Naive thymus-derived CD4-positive, alpha-beta T cell (primary cell): ENCODE measurements around the gene DPM3. TPM values are rescaled to one million over a fixed set of nuclear protein-coding genes. Genes with fewer than 3 reads are reported as not detected.
A peak's percentile ranks its signal among the peaks of the same experiment; 100 is the strongest.

Source experiments
- ATAC-seq: fragments of 150-1000 bp; cut with Tn5 transposase; 2 replicates; pipeline ENCODE4 v1.10.0; 2021; ENCODE audit warnings: mild to moderate bottlenecking, moderate library complexity
- CTCF ChIA-PET: fragments of 350-600 bp; sonication (Branson Sonifier 250); formaldehyde crosslinking; loops from one replicate; lab custom pipeline; 2021; ENCODE audit warnings: antibody characterized with exemption; lab: Charles Lee
- POLR2A ChIA-PET: fragments of 350-600 bp; sonication (Branson Sonifier 250); formaldehyde crosslinking; loops from one replicate; lab custom pipeline; 2021; ENCODE audit warnings: antibody characterized with exemption, inconsistent platforms; lab: Charles Lee
- DNase-seq, 9 donors: peaks; one replicate each; pipeline versions ENCODE4 v3.0.0 to v3.0.0-alpha.2; 2020 to 2022; ENCODE audit warnings: mixed read lengths in 1 of 9
- H3K27ac ChIP-seq: one replicate; pipeline ENCODE4 v1.7.0; 2013; ENCODE audit warnings: mild to moderate bottlenecking, low read depth, low read length, moderate library complexity
- H3K27me3 ChIP-seq, 2 donors: one replicate each; pipeline ENCODE4 v1.7.0; 2013; ENCODE audit warnings: low read length in 2 of 2, mild to moderate bottlenecking in 2 of 2, moderate library complexity in 2 of 2; ENCODE audit not compliant: control insufficient read depth in 2 of 2, insufficient read depth in 2 of 2
- H3K36me3 ChIP-seq, 3 experiments: 1 replicate in 2 of 3; 2 replicates in 1 of 3; pipeline ENCODE4 v1.7.0; 2013; ENCODE audit warnings: low read length in 3 of 3, mild to moderate bottlenecking in 3 of 3, moderate library complexity in 1 of 3; ENCODE audit not compliant: insufficient read depth in 3 of 3, control insufficient read depth in 2 of 3
- H3K4me1 ChIP-seq, 2 donors: one replicate each; pipeline ENCODE4 v1.7.0; 2013; ENCODE audit warnings: low read length in 2 of 2, mild to moderate bottlenecking in 2 of 2, moderate library complexity in 1 of 2; ENCODE audit not compliant: control insufficient read depth in 2 of 2, insufficient read depth in 2 of 2
- H3K4me3 ChIP-seq: 2 replicates; pipeline ENCODE4 v1.7.0; 2013; ENCODE audit warnings: mild to moderate bottlenecking, low read length
- H3K9me3 ChIP-seq, 3 experiments: 1 replicate in 2 of 3; 2 replicates in 1 of 3; pipeline ENCODE4 v1.7.0; 2013; ENCODE audit warnings: low read length in 3 of 3; ENCODE audit not compliant: control insufficient read depth in 2 of 3
- H3K27ac Mint-ChIP-seq, 9 donors: one replicate each; pipeline ENCODE4 v1.8.0; 2020 to 2022; ENCODE audit warnings: mixed read lengths in 9 of 9, mild to moderate bottlenecking in 8 of 9, moderate library complexity in 5 of 9, inconsistent platforms in 2 of 9
- H3K27me3 Mint-ChIP-seq, 5 donors: one replicate each; pipeline ENCODE4 v1.8.0; 2021 to 2022; ENCODE audit warnings: mixed read lengths in 5 of 5, mild to moderate bottlenecking in 1 of 5
- H3K36me3 Mint-ChIP-seq, 5 donors: one replicate each; pipeline ENCODE4 v1.8.0; 2020 to 2022; ENCODE audit warnings: mixed read lengths in 5 of 5, mild to moderate bottlenecking in 3 of 5, inconsistent platforms in 1 of 5
- H3K4me1 Mint-ChIP-seq, 7 donors: one replicate each; pipeline ENCODE4 v1.8.0; 2020 to 2022; ENCODE audit warnings: mixed read lengths in 7 of 7, mild to moderate bottlenecking in 3 of 7, inconsistent platforms in 1 of 7
- H3K4me3 Mint-ChIP-seq, 10 donors: one replicate each; pipeline ENCODE4 v1.8.0; 2020 to 2022; ENCODE audit warnings: mild to moderate bottlenecking in 10 of 10, mixed read lengths in 10 of 10, moderate library complexity in 6 of 10, inconsistent platforms in 2 of 10
- H3K9me3 Mint-ChIP-seq, 11 donors: one replicate each; pipeline ENCODE4 v1.8.0; 2020 to 2022; ENCODE audit warnings: mixed read lengths in 11 of 11, mild to moderate bottlenecking in 4 of 11, inconsistent platforms in 1 of 11, moderate library complexity in 1 of 11
- intact Hi-C, 2 donors: fragments of 100-400 bp; cut with micrococcal nuclease; formaldehyde crosslinking; loops; one replicate each; pipeline ENCODE4 v1.15.1; 2023
- polyA plus RNA-seq, 2 donors: library from polyadenylated mRNA; unstranded; fragments of 300-500 nt; fragmentation: Illumina TruSeq; gene quantifications; one replicate each; pipeline ENCODE4 v1.2.3, GENCODE V29; 2021
- total RNA-seq, 6 experiments: library from RNA in 5 of 6; stranded (reverse) in 5 of 6; gene quantifications; 1 replicate in 5 of 6; 2 replicates in 1 of 6; pipeline ENCODE4 v1.2.3 and lab custom pipeline; 2021 to 2026

The DPM3 gene
- total and polyA plus RNA-seq, 7 experiments from 2014 or later = 29.1 to 128 (median 46.6) TPM

- ChIA-PET POLR2A (no interaction called here), CTCF (interaction anchor here (1.6 kb wide), 1 partner anchor 47 kb away, joined by 4 read pairs; no protein-coding TSS in a partner anchor)
- peaks cover 0 to 32% (median 4%) of the 10 kb centered on the region in 5 donors for H3K27me3 Mint-ChIP-seq
- H3K36me3 Mint-ChIP-seq = peaks cover 0 to 9% (median 2%) of the 10 kb centered on the region in 5 donors
- Histone ChIP-seq H3K4me1 (peaks cover 26 to 35% of the 10 kb centered on the region in 2 donors), H3K36me3 (peaks cover 0 to 24% (median 0%) of the 10 kb centered on the region in 3 experiments), H3K27me3 (peaks cover 0 to 6% of the 10 kb centered on the region in 2 donors), H3K27ac (no peak overlapping the region), H3K4me3 (no peak overlapping the region), H3K9me3 (no peaks in the 10 kb centered on the region)
- H3K27ac Mint-ChIP-seq = peak overlapping the region in 5 of 9 donors; percentile 60 to 91 (median 75)
- H3K4me1 Mint-ChIP-seq = peaks cover 37 to 56% (median 52%) of the 10 kb centered on the region in 7 donors
- intact Hi-C loops = no loop called here
- DNase-seq (no peak), ATAC-seq (no peak)
- H3K9me3 Mint-ChIP-seq = no peaks in the 10 kb centered on the region
- H3K4me3 Mint-ChIP-seq = peak overlapping the region in 1 of 10 donors; percentile 18
Measured at GRCh38 chr1:155131856-155132255, 8.5 kb downstream of the DPM3 start.

GRCh38 chr1:155131285-155131684, 9.0 kb downstream of the DPM3 start:
- Histone ChIP-seq H3K36me3 (peaks cover 0 to 24% (median 0%) of the 10 kb centered on the region in 3 experiments), H3K4me3 (no peak overlapping the region), H3K27me3 (peaks cover 0 to 6% of the 10 kb centered on the region in 2 donors), H3K9me3 (no peaks in the 10 kb centered on the region), H3K27ac (peak overlapping the region; percentile 55), H3K4me1 (peaks cover 30 to 32% of the 10 kb centered on the region in 2 donors)
- Mint-ChIP-seq H3K9me3 (no peaks in the 10 kb centered on the region), H3K36me3 (peaks cover 0 to 9% (median 3%) of the 10 kb centered on the region in 5 donors), H3K4me1 (peaks cover 37 to 57% (median 52%) of the 10 kb centered on the region in 7 donors), H3K27ac (peak overlapping the region in 7 of 9 donors; percentile 54 to 96 (median 79)), H3K27me3 (peaks cover 0 to 38% (median 7%) of the 10 kb centered on the region in 5 donors), H3K4me3 (peak overlapping the region in 3 of 10 donors; percentile 12 to 97 (median 55))
- ChIA-PET CTCF (interaction anchor here (1.6 kb wide), 1 partner anchor 46 kb away, joined by 4 read pairs; no protein-coding TSS in a partner anchor), POLR2A (interaction anchor here (0.8 kb wide), 1 partner anchor 11 kb away, joined by 3 read pairs; no protein-coding TSS in a partner anchor)
- ATAC-seq (no peak), DNase-seq (no peak)
- intact Hi-C loops = no loop called here

- CTCF ChIA-PET = interaction anchor here (1.6 to 2.9 kb wide), 3 partner anchors 39 to 45 kb away, joined by 4 to 14 read pairs (median 8); partner anchors contain the start of gene KRTCAP2
- POLR2A ChIA-PET = interaction anchor here (0.7 to 1.3 kb wide), 5 partner anchors 9 to 113 kb away, joined by 3 to 5 read pairs (median 3); no protein-coding TSS in a partner anchor
- Mint-ChIP-seq H3K4me1 (peaks cover 32 to 57% (median 48%) of the 10 kb centered on the region in 7 donors), H3K4me3 (peak overlapping the region in 9 of 10 donors; percentile 9 to 97 (median 88)), H3K9me3 (no peaks in the 10 kb centered on the region), H3K27me3 (peaks cover 0 to 44% (median 7%) of the 10 kb centered on the region in 5 donors), H3K36me3 (peaks cover 0 to 9% (median 2%) of the 10 kb centered on the region in 5 donors), H3K27ac (peak overlapping the region in 8 of 9 donors; percentile 19 to 96 (median 84))
- Histone ChIP-seq H3K9me3 (no peaks in the 10 kb centered on the region), H3K4me1 (peaks cover 30 to 32% of the 10 kb centered on the region in 2 donors), H3K27ac (peak overlapping the region; percentile 55), H3K27me3 (peaks cover 0 to 6% of the 10 kb centered on the region in 2 donors), H3K4me3 (no peak overlapping the region), H3K36me3 (peaks cover 0 to 18% (median 0%) of the 10 kb centered on the region in 3 experiments)
- DNase-seq (no peak), ATAC-seq (no peak)
- intact Hi-C loops = no loop called here
Measured at GRCh38 chr1:155130272-155131006, 9.9 kb downstream of the DPM3 start.

- no peaks in the 10 kb centered on the region for H3K9me3 ChIP-seq
- H3K27ac ChIP-seq = peak overlapping the region; percentile 55
- Mint-ChIP-seq H3K36me3 (peaks cover 0 to 9% (median 2%) of the 10 kb centered on the region in 5 donors), H3K27me3 (peaks cover 0 to 58% (median 7%) of the 10 kb centered on the region in 5 donors), H3K4me1 (peaks cover 22 to 49% (median 38%) of the 10 kb centered on the region in 7 donors), H3K9me3 (no peaks in the 10 kb centered on the region), H3K27ac (peak overlapping the region in 8 of 9 donors; percentile 74 to 96 (median 86)), H3K4me3 (peak overlapping the region; percentile 18 to 97 (median 89))
- ChIA-PET CTCF (interaction anchor here (0.7 to 2.9 kb wide), 4 partner anchors 11 to 44 kb away, joined by 3 to 14 read pairs (median 6); partner anchors contain the start of genes DPM3 and KRTCAP2), POLR2A (interaction anchor here (0.5 to 2.1 kb wide), 4 partner anchors 8 to 57 kb away, joined by 3 to 7 read pairs (median 3); partner anchors contain the start of gene KRTCAP2)
- intact Hi-C loops = loop anchor here in 1 of 2 donors (1.0 kb wide), 1 partner anchor 11 kb away; the partner anchor contains the start of gene DPM3
- peak overlapping the region; percentile 59 for H3K4me3 ChIP-seq
- peaks cover 24 to 27% of the 10 kb centered on the region in 2 donors for H3K4me1 ChIP-seq
- peaks cover 0 to 15% (median 0%) of the 10 kb centered on the region in 3 experiments for H3K36me3 ChIP-seq
- DNase-seq (peak in 4 of 9 donors; percentile 16 to 29 (median 22)), ATAC-seq (peak; percentile 33)
- peaks cover 0 to 6% of the 10 kb centered on the region in 2 donors for H3K27me3 ChIP-seq
Measured at GRCh38 chr1:155128755-155129473, 11.4 kb downstream of the DPM3 start.

- ChIA-PET POLR2A (interaction anchor here (0.5 to 2.1 kb wide), 5 partner anchors 9 to 59 kb away, joined by 3 to 7 read pairs (median 3); partner anchors contain the start of gene KRTCAP2), CTCF (interaction anchor here (0.7 to 2.9 kb wide), 4 partner anchors 12 to 44 kb away, joined by 3 to 14 read pairs (median 6); partner anchors contain the start of genes DPM3 and KRTCAP2)
- Histone ChIP-seq H3K4me3 (peak overlapping the region; percentile 59), H3K4me1 (peaks cover 24 to 27% of the 10 kb centered on the region in 2 donors), H3K36me3 (peaks cover 0 to 10% (median 0%) of the 10 kb centered on the region in 3 experiments), H3K9me3 (no peaks in the 10 kb centered on the region), H3K27ac (peak overlapping the region; percentile 55), H3K27me3 (peaks cover 0 to 6% of the 10 kb centered on the region in 2 donors)
- Mint-ChIP-seq H3K36me3 (peaks cover 0 to 6% (median 2%) of the 10 kb centered on the region in 5 donors), H3K27me3 (peaks cover 0 to 62% (median 7%) of the 10 kb centered on the region in 5 donors), H3K4me3 (peak overlapping the region; percentile 68 to 97 (median 89)), H3K9me3 (no peaks in the 10 kb centered on the region), H3K4me1 (peaks cover 20 to 49% (median 35%) of the 10 kb centered on the region in 7 donors), H3K27ac (peak overlapping the region in 8 of 9 donors; percentile 74 to 96 (median 86))
- ATAC-seq (no peak), DNase-seq (peak in 1 of 9 donors; percentile 38)
- intact Hi-C loops = loop anchor here (1.0 kb wide), 4 partner anchors 7 to 37 kb away; partner anchors contain the start of genes DPM3 (in 1 of the 2) and SLC50A1 (in 1 of the 2)
Measured at GRCh38 chr1:155127967-155128754, 12.2 kb downstream of the DPM3 start.
